Testis (tissue), 3 donors: ENCODE data around the gene EEIG2. TPM values are rescaled to one million over a fixed set of nuclear protein-coding genes. Genes with fewer than 3 reads are reported as not detected.

ENCODE experiments used
- DNase-seq: peaks from one replicate; pipeline ENCODE4 v3.0.0-alpha.2; 2019
- H3K27ac ChIP-seq, 2 donors: fragments of 200-600 bp; sonication (generic); one replicate each; pipeline ENCODE4 v1.5.1; 2019
- H3K27me3 ChIP-seq: fragments of 200-600 bp; sonication (generic); one replicate; pipeline ENCODE4 v1.5.1; 2019
- H3K36me3 ChIP-seq: fragments of 200-600 bp; sonication (generic); one replicate; pipeline ENCODE4 v1.5.1; 2017; ENCODE audit warnings: low read depth; ENCODE audit errors: missing control alignments
- H3K4me1 ChIP-seq: fragments of 200-600 bp; sonication (generic); one replicate; pipeline ENCODE4 v1.5.1; 2019
- H3K4me3 ChIP-seq, 2 donors: fragments of 200-600 bp; sonication (generic); one replicate each; pipeline ENCODE4 v1.5.1; 2017 to 2019
- H3K9me3 ChIP-seq: fragments of 200-600 bp; sonication (generic); one replicate; pipeline ENCODE4 v1.5.1; 2017
- POLR2A ChIP-seq: fragments of 450-650 bp; IDR thresholded peaks from one replicate; pipeline ENCODE4 v1.6.1; 2017; ENCODE audit warnings: antibody characterized with exemption, mild to moderate bottlenecking, moderate library complexity
- WGBS, 2 donors: methylation state at CpG; one replicate each; pipeline ENCODE4 v1.1.5; 2018; 5-methylcytosine and 5-hydroxymethylcytosine counted together
- intact Hi-C: fragments of 100-400 bp; cut with DNase I; formaldehyde crosslinking; loops from one replicate; pipeline ENCODE4 v1.15.1; 2023; ENCODE audit warnings: low total_unique reads
- polyA plus RNA-seq: library from polyadenylated mRNA; stranded (reverse); fragments of 350-450 nt; fragmentation: Illumina TruSeq; extraction: RNeasy Lipid Tissue Mini Kit (QIAGEN cat#74804); gene quantifications from one replicate; pipeline ENCODE4 v1.2.3, GENCODE V29; 2014; ENCODE audit warnings: low read depth, low replicate concordance; ENCODE audit not compliant: insufficient read depth
- total RNA-seq, 2 donors: library from RNA; depleted of rRNA; stranded (reverse); fragments of >200 nt; gene quantifications; one replicate each; pipeline ENCODE4 v1.2.3, GENCODE V29; 2016
- TF ChIP-seq, protein P1 (sequence below), 3 experiments: fragments of 450-650 bp in 2 of 3; fragments of 200-600 bp in 1 of 3; sonication (generic) in 1 of 3; IDR thresholded peaks; one replicate each; pipeline ENCODE4 v1.5.1; 2016 to 2019; ENCODE audit warnings: antibody characterized with exemption in 3 of 3, mild to moderate bottlenecking in 2 of 3, moderate library complexity in 1 of 3

Gene EEIG2
- total and polyA plus RNA-seq, 3 donors from 2014 or later: 11.6 to 20.6 (median 14.7) TPM

DNA sequence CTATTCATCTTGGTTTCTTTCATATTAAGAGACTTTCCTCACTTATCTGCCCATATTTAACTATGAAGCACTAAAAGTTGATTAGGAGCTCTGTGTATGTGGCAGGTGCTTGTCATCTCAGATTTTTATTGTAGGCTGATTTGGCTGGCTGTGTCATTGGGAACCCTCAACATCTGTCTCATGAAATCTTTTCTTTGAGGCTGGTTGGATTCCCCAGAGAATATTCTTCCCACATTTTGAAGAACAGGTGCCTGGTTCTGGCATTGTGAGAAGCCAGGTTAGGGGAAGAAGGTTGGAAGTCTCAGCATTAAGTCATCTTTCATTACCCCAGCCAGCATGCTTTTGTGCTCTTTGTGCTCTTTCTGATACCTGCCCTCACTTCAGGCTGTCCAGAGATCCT lies 37.1 kb downstream of the EEIG2 start:
- Histone ChIP-seq H3K4me1 (peaks cover 5% of the 10 kb centered on the region), H3K27me3 (no peaks in the 10 kb centered on the region), H3K9me3 (no peaks in the 10 kb centered on the region), H3K4me3 (no peak overlapping the region), H3K36me3 (no peaks in the 10 kb centered on the region), H3K27ac (no peak overlapping the region)
- no peak for DNase-seq
- TF ChIP-seq, protein P1, sequence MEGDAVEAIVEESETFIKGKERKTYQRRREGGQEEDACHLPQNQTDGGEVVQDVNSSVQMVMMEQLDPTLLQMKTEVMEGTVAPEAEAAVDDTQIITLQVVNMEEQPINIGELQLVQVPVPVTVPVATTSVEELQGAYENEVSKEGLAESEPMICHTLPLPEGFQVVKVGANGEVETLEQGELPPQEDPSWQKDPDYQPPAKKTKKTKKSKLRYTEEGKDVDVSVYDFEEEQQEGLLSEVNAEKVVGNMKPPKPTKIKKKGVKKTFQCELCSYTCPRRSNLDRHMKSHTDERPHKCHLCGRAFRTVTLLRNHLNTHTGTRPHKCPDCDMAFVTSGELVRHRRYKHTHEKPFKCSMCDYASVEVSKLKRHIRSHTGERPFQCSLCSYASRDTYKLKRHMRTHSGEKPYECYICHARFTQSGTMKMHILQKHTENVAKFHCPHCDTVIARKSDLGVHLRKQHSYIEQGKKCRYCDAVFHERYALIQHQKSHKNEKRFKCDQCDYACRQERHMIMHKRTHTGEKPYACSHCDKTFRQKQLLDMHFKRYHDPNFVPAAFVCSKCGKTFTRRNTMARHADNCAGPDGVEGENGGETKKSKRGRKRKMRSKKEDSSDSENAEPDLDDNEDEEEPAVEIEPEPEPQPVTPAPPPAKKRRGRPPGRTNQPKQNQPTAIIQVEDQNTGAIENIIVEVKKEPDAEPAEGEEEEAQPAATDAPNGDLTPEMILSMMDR (IDR thresholded peaks at IDR 0.05): no peak
- no peak for TF ChIP-seq POLR2A
- intact Hi-C loops: no loop called here

DNA sequence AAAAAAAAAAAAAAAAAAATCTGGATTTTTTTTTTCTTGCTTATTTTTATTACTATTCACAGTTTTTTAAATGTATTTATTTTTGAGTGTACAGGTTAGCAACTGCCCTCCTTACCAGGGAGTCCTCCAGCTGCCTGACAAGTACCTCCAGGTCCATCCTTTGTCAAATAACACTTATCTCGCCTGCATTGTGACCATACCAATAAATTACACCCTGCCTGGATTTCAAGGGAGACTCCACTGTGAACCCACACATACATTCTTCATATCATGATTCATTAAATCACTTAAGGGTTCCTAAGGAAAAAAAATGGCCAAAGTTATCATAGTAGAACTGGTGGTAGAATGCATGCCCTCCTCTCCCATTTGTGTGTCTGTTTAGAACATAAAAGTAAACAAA lies 38.4 kb downstream of the EEIG2 start:
- DNase-seq: no peak
- H3K36me3 ChIP-seq: no peaks in the 10 kb centered on the region
- H3K9me3 ChIP-seq: no peaks in the 10 kb centered on the region
- intact Hi-C loops: no loop called here
- TF ChIP-seq, protein P1 (IDR thresholded peaks at IDR 0.05): no peak
- TF ChIP-seq POLR2A: no peak
- WGBS, 2 donors: 90 to 93% methylated on average over 1 of the region's 1 CpG
- peaks cover 5% of the 10 kb centered on the region for H3K4me1 ChIP-seq
- no peak overlapping the region for H3K27ac ChIP-seq
- H3K4me3 ChIP-seq: no peak overlapping the region
- H3K27me3 ChIP-seq: no peaks in the 10 kb centered on the region

DNA sequence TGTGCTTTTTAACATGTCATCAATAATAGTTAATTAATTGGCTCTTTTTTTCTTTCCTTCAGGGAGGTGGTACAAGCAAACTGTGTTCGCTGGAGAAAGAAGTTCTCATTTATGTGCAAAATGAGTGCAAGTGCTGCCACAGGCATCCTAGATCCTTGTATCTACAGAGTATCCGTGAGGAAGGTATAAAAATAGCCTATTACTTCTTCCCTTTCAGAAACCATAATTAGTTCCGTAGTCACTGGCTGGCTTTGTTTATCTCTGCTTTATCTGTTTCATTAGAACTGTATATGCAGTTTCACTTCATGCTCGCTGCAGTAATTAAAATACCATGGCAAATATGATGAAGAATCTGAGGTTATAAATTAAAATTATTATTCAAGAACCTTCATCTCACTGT lies 40.6 kb downstream of the EEIG2 start:
- H3K4me3 ChIP-seq: no peak overlapping the region

DNA sequence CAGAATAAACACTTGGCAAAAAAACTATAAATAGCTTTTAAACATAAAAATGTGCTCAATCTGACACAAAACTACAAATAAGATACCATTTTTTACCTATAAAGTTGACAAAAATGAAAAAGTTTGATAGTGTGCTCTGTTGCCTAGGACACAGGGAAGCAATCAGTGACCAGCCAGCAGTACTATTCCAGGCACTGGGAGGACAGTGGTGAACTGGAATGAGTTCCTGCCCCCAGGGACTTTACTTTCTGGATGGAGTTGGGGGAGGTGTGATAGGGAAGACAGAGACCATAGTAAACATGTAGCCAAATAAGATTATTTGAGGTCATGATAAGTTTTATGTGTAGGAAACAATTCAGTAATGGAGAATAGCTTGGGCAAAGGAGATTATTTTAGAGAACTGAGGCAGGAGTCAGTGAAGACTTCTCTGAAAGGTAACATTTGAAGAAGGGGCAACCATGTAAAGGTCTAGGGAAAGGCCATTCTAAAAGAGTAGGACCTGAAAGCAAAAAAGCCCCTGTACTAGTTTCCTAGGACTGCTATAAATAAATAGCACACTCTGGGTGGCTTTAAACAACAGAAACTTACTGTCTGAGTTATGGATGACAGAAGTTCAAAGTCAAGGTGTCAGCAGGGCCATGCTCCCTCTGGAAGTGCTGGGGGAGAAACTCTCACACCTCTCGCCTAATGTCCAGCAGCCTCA lies 42.0 kb downstream of the EEIG2 start:
- H3K36me3 ChIP-seq: no peaks in the 10 kb centered on the region
- intact Hi-C loops: no loop called here
- H3K27me3 ChIP-seq: no peaks in the 10 kb centered on the region
- no peaks in the 10 kb centered on the region for H3K4me1 ChIP-seq
- H3K9me3 ChIP-seq: no peaks in the 10 kb centered on the region
- TF ChIP-seq, protein P1 (IDR thresholded peaks at IDR 0.05): no peak
- TF ChIP-seq POLR2A: no peak
- H3K27ac ChIP-seq: no peak overlapping the region
- no peak for DNase-seq
- 89 to 96% methylated on average over 1 of the region's 1 CpG for WGBS, 2 donors
- H3K4me3 ChIP-seq: no peak overlapping the region

More for the DNA sequence above, 40.6 kb downstream of the EEIG2 start:
- H3K36me3 ChIP-seq: no peaks in the 10 kb centered on the region
- intact Hi-C loops: no loop called here
- 50 to 60% methylated on average over 4 of the region's 4 CpGs for WGBS, 2 donors
- H3K4me1 ChIP-seq: peaks cover 5% of the 10 kb centered on the region
- no peak for DNase-seq
- H3K9me3 ChIP-seq: no peaks in the 10 kb centered on the region
- TF ChIP-seq, protein P1 (IDR thresholded peaks at IDR 0.05): no peak
- TF ChIP-seq POLR2A: no peak
- H3K27me3 ChIP-seq: no peaks in the 10 kb centered on the region
- H3K27ac ChIP-seq: no peak overlapping the region

DNA sequence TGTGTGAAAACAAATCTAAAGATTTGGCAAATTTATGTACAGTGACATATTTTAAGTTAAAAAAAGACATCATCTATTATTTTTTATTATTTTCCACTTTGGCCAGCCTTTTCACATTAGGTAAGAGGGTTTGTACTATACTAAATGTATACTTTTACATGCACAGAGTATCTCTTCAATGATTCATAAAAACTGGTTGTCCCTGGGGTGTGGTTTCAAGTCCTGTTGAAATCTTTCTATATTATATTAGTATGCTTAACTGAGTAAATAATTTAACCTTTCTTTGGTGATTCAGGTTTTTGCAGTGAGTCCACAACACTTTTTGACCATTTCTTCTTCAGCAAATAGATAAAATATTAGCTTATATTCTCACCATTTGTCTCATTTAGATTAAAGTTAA lies 45.7 kb downstream of the EEIG2 start:
- H3K9me3 ChIP-seq: no peaks in the 10 kb centered on the region
- TF ChIP-seq, protein P1 (IDR thresholded peaks at IDR 0.05): no peak
- TF ChIP-seq POLR2A: no peak
- no peak overlapping the region for H3K4me3 ChIP-seq
- DNase-seq: no peak
- H3K36me3 ChIP-seq: no peaks in the 10 kb centered on the region
- H3K27ac ChIP-seq: no peak overlapping the region
- intact Hi-C loops: no loop called here
- no peaks in the 10 kb centered on the region for H3K27me3 ChIP-seq
- H3K4me1 ChIP-seq: peaks cover 11% of the 10 kb centered on the region
